Ectodermal cell (in vitro differentiated cells): ENCODE results near the gene ITPR3.

Experiments
- H3K27ac ChIP-seq: 2 replicates; pipeline ENCODE4 v1.7.0; 2013; ENCODE audit warnings: mild to moderate bottlenecking, low read depth, low read length; ENCODE audit not compliant: insufficient read depth, poor library complexity, severe bottlenecking
- H3K27me3 ChIP-seq: 2 replicates; pipeline ENCODE4 v1.7.0; 2013; ENCODE audit warnings: mild to moderate bottlenecking, low read length; ENCODE audit not compliant: insufficient read depth, control insufficient read depth, poor library complexity, severe bottlenecking
- H3K36me3 ChIP-seq: one replicate; pipeline ENCODE4 v1.7.0; 2013; ENCODE audit warnings: low read length; ENCODE audit not compliant: control insufficient read depth, insufficient read depth
- H3K4me1 ChIP-seq: one replicate; pipeline ENCODE4 v1.7.0; 2013; ENCODE audit warnings: low read length; ENCODE audit not compliant: control insufficient read depth, insufficient read depth
- H3K4me3 ChIP-seq: 2 replicates; pipeline ENCODE4 v1.7.0; 2013; ENCODE audit warnings: low read depth, low read length, control low read depth; ENCODE audit not compliant: insufficient read depth
- H3K9me3 ChIP-seq: 2 replicates; pipeline ENCODE4 v1.7.0; 2013; ENCODE audit warnings: mild to moderate bottlenecking, low read length, moderate library complexity; ENCODE audit not compliant: control insufficient read depth
- WGBS, 2 experiments: methylation state at CpG; one replicate each; pipeline ENCODE4 v1.1.7; 2013; ENCODE audit warnings: missing lambda C conversion rate in 2 of 2; 5-methylcytosine and 5-hydroxymethylcytosine counted together

ITPR3 gene

GRCh38 chr6:33705955-33706725, 85.0 kb downstream of the ITPR3 start:
- Histone ChIP-seq H3K4me1 (peaks cover 11% of the 10 kb centered on the region), H3K4me3 (no peak overlapping the region), H3K9me3 (no peaks in the 10 kb centered on the region), H3K27me3 (no peaks in the 10 kb centered on the region), H3K36me3 (peaks cover 20% of the 10 kb centered on the region), H3K27ac (no peak overlapping the region)
- 91% methylated on average over 16 of the region's 16 CpGs for WGBS, 2 experiments

GRCh38 chr6:33707771-33708170, 86.6 kb downstream of the ITPR3 start:
- 95 to 99% methylated on average over 4 of the region's 5 CpGs for WGBS, 2 experiments
- Histone ChIP-seq H3K27me3 (no peaks in the 10 kb centered on the region), H3K27ac (no peak overlapping the region)

GRCh38 chr6:33708516-33709204, 87.5 kb downstream of the ITPR3 start:
- no peak overlapping the region for H3K27ac ChIP-seq
- no peaks in the 10 kb centered on the region for H3K27me3 ChIP-seq
- peaks cover 11% of the 10 kb centered on the region for H3K4me1 ChIP-seq
- 96 to 97% methylated on average over 10 of the region's 10 CpGs for WGBS, 2 experiments
- no peak overlapping the region for H3K4me3 ChIP-seq
- no peaks in the 10 kb centered on the region for H3K9me3 ChIP-seq
- H3K36me3 ChIP-seq = peaks cover 20% of the 10 kb centered on the region

More at GRCh38 chr6:33707771-33708170, 86.6 kb downstream of the ITPR3 start:
- Histone ChIP-seq H3K4me1 (peaks cover 11% of the 10 kb centered on the region), H3K36me3 (peaks cover 20% of the 10 kb centered on the region), H3K9me3 (no peaks in the 10 kb centered on the region), H3K4me3 (no peak overlapping the region)

- 92 to 95% methylated on average over 10 of the region's 10 CpGs for whole genome bisulfite sequencing, 2 experiments
- Histone ChIP-seq H3K4me1 (peaks cover 11% of the 10 kb centered on the region), H3K9me3 (no peaks in the 10 kb centered on the region), H3K27ac (no peak overlapping the region), H3K36me3 (peaks cover 16% of the 10 kb centered on the region), H3K4me3 (no peak overlapping the region), H3K27me3 (no peaks in the 10 kb centered on the region)
Measured at GRCh38 chr6:33709605-33710295, 88.6 kb downstream of the ITPR3 start.

GRCh38 chr6:33710296-33711121, 89.4 kb downstream of the ITPR3 start:
- Histone ChIP-seq H3K27me3 (no peaks in the 10 kb centered on the region), H3K4me3 (peak overlapping the region; percentile 92), H3K36me3 (peaks cover 16% of the 10 kb centered on the region), H3K9me3 (no peaks in the 10 kb centered on the region), H3K4me1 (peaks cover 11% of the 10 kb centered on the region), H3K27ac (no peak overlapping the region)
- 87 to 91% methylated on average over 15 of the region's 15 CpGs for WGBS, 2 experiments

GRCh38 chr6:33711140-33712129, 90.3 kb downstream of the ITPR3 start, which contains the start of gene UQCC2:
UQCC2 (minus strand) TSS chr6:33711700; CDS start chr6:33711686, 14 bp downstream.
- WGBS, 2 experiments = 9 to 10% methylated on average over 73 of the region's 73 CpGs
- Histone ChIP-seq H3K27ac (peak within 1 kb of the TSS; percentile 90), H3K27me3 (no peaks in the 10 kb centered on the region), H3K4me3 (peak within 1 kb of the TSS; percentile 92), H3K36me3 (peaks cover 16% of the 10 kb centered on the region), H3K4me1 (peaks cover 13% of the 10 kb centered on the region), H3K9me3 (no peaks in the 10 kb centered on the region)

- WGBS, 2 experiments = 90 to 97% methylated on average over 3 of the region's 3 CpGs
- H3K9me3 ChIP-seq = no peaks in the 10 kb centered on the region
- H3K4me3 ChIP-seq = no peak overlapping the region
- H3K4me1 ChIP-seq = peaks cover 16% of the 10 kb centered on the region
- H3K27ac ChIP-seq = no peak overlapping the region
- peaks cover 16% of the 10 kb centered on the region for H3K36me3 ChIP-seq
- H3K27me3 ChIP-seq = no peaks in the 10 kb centered on the region
Measured at GRCh38 chr6:33712914-33713313, 91.8 kb downstream of the ITPR3 start.

GRCh38 chr6:33713786-33714185, 92.7 kb downstream of the ITPR3 start:
- Histone ChIP-seq H3K4me3 (no peak overlapping the region), H3K27ac (no peak overlapping the region), H3K36me3 (peaks cover 9% of the 10 kb centered on the region), H3K4me1 (peaks cover 16% of the 10 kb centered on the region), H3K9me3 (no peaks in the 10 kb centered on the region), H3K27me3 (no peaks in the 10 kb centered on the region)
- 65 to 71% methylated on average over 2 of the region's 2 CpGs for WGBS, 2 experiments
